ENCODE measurements around the gene SCAF11.

Gene SCAF11

DNA sequence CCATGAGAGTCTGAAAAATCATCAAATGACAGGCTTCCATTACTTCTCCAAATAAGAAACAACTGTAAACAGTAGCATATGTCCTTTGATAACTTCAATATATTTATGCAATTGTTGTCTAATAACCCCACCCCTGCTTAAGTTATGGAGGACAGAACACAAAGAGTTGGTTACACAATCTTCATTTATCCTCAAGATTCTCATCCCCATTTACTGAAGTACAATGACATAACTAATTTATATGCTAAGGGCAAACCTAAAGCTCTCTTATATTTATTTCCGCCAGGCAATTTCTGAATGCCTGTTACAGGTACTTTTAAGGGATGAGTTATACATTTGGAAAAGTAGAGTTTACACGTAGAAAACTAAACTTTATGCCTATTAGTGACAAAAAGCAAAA, 12.3 kb downstream of the SCAF11 start:
- no peaks in the 10 kb centered on the region for H3K79me1 ChIP-seq (ENCODE audit: low read length)
- no peak overlapping the region for H3K18ac ChIP-seq (ENCODE audit: low read length)
- WGBS (ENCODE audit: extremely low coverage, insufficient coverage, insufficient read length) = no CpG with 5 or more reads among the region's 2 CpGs

DNA sequence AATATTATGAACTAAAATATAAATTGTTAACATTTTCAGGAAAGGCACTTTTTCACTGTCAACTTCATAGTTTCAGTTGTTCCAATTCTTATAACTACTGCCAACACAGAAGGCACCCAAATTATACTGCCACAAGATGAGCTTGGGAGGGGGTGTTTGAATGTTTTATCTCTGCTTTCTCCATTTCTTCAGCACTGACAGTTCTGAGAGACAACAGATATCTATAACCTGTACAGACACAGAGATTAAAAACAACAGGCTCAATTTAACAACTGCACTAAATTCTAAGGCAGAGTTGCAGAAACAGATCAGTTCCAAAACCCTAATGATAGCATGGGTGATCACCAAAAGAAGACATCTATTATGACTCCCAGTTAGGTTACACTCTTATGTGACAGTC, 12.8 kb downstream of the SCAF11 start:
- peaks cover 2% of the 10 kb centered on the region for H3K79me2 ChIP-seq (ENCODE audit: control insufficient read depth, insufficient read depth, low read length, poor library complexity)

More for the DNA sequence above, 12.3 kb downstream of the SCAF11 start:
- Histone ChIP-seq H3K23ac (ENCODE audit: low read length) (no peak overlapping the region), H3K79me2 (ENCODE audit: control insufficient read depth, insufficient read depth, low read length, poor library complexity) (peaks cover 2% of the 10 kb centered on the region), H3K4me2 (ENCODE audit: low read length) (no peak overlapping the region), H2BK120ac (ENCODE audit: insufficient read depth, low read length, poor library complexity) (no peak overlapping the region), H3K4ac (ENCODE audit: low read depth, low read length) (no peak overlapping the region), H4K12ac (ENCODE audit: low read depth, low read length) (no peak overlapping the region), H4K91ac (ENCODE audit: low read depth, low read length) (no peak overlapping the region), H3K9me3 (ENCODE audit: insufficient read depth, low read depth, low read length) (no peaks in the 10 kb centered on the region), H2BK12ac (ENCODE audit: low read length) (no peak overlapping the region), H2BK5ac (ENCODE audit: low read depth, low read length, poor library complexity) (no peak overlapping the region), H3K27ac (ENCODE audit: low read depth, low read length) (no peak overlapping the region), H3K36me3 (ENCODE audit: control insufficient read depth in 1 of 2, insufficient read depth in 2 of 2, low read length in 2 of 2) (peaks cover 0 to 1% of the 10 kb centered on the region in 2 experiments), H3K4me3 (ENCODE audit: low read depth, low read length) (no peak overlapping the region), H2AK5ac (ENCODE audit: low read length) (no peak overlapping the region), H3K14ac (ENCODE audit: low read length) (no peak overlapping the region), H2AFZ (ENCODE audit: insufficient read depth, low read length, poor library complexity) (no peak overlapping the region), H3K27me3 (ENCODE audit: insufficient read depth, low read length) (no peaks in the 10 kb centered on the region), H3K4me1 (ENCODE audit: control insufficient read depth in 1 of 2, insufficient read depth in 2 of 2, low read length in 2 of 2) (peaks cover 3 to 8% of the 10 kb centered on the region in 2 experiments), H3K9ac (ENCODE audit: low read length) (no peak overlapping the region), H4K8ac (ENCODE audit: low read depth, low read length) (no peak overlapping the region)
- no peak for DNase-seq

DNA sequence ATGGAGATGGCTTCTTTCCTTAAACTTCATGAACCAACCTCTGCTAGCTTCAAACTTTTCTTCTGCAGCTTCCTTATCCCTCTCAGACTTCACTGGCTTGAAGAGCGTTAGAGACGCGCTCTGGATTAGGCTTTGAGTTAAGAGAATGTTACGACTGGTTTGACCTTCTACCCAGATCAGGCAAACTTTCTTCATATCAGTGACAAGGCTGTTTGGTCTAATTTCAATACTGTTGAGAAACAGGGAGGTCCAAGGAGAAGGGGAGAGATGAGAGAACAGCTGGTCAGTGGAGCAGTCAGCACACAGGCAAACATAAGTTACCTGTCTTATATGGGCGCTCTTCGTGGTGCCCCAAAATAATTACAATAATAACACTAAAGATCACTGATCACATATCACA, 14.9 kb downstream of the SCAF11 start:
- H3K4me3 ChIP-seq (ENCODE audit: low read depth, low read length) = no peak overlapping the region
- no peak overlapping the region for H2BK120ac ChIP-seq (ENCODE audit: insufficient read depth, low read length, poor library complexity)
- H3K14ac ChIP-seq (ENCODE audit: low read length) = no peak overlapping the region
- H2AK5ac ChIP-seq (ENCODE audit: low read length) = no peak overlapping the region
- no peak overlapping the region for H2AFZ ChIP-seq (ENCODE audit: insufficient read depth, low read length, poor library complexity)
- H3K27me3 ChIP-seq (ENCODE audit: insufficient read depth, low read length) = no peaks in the 10 kb centered on the region
- H3K27ac ChIP-seq (ENCODE audit: low read depth, low read length) = no peak overlapping the region
- H4K8ac ChIP-seq (ENCODE audit: low read depth, low read length) = no peak overlapping the region
- H3K4me1 ChIP-seq (ENCODE audit: control insufficient read depth in 1 of 2, insufficient read depth in 2 of 2, low read length in 2 of 2) = peaks cover 3 to 8% of the 10 kb centered on the region in 2 experiments
- H4K91ac ChIP-seq (ENCODE audit: low read depth, low read length) = no peak overlapping the region
- H3K79me2 ChIP-seq (ENCODE audit: control insufficient read depth, insufficient read depth, low read length, poor library complexity) = peaks cover 4% of the 10 kb centered on the region
- WGBS (ENCODE audit: extremely low coverage, insufficient coverage, insufficient read length) = no CpG with 5 or more reads among the region's 6 CpGs
- no peak overlapping the region for H3K4me2 ChIP-seq (ENCODE audit: low read length)
- H2BK5ac ChIP-seq (ENCODE audit: low read depth, low read length, poor library complexity) = no peak overlapping the region
- no peaks in the 10 kb centered on the region for H3K9me3 ChIP-seq (ENCODE audit: insufficient read depth, low read depth, low read length)
- H3K79me1 ChIP-seq (ENCODE audit: low read length) = no peaks in the 10 kb centered on the region
- peaks cover 0 to 3% of the 10 kb centered on the region in 2 experiments for H3K36me3 ChIP-seq (ENCODE audit: control insufficient read depth in 1 of 2, insufficient read depth in 2 of 2, low read length in 2 of 2)
- no peak overlapping the region for H2BK12ac ChIP-seq (ENCODE audit: low read length)
- H3K4ac ChIP-seq (ENCODE audit: low read depth, low read length) = peak overlapping the region; percentile 69
- DNase-seq = no peak
- no peak overlapping the region for H3K9ac ChIP-seq (ENCODE audit: low read length)
- no peak overlapping the region for H4K12ac ChIP-seq (ENCODE audit: low read depth, low read length)
- H3K23ac ChIP-seq (ENCODE audit: low read length) = no peak overlapping the region
- no peak overlapping the region for H3K18ac ChIP-seq (ENCODE audit: low read length)

More for the DNA sequence above, 12.8 kb downstream of the SCAF11 start:
- Histone ChIP-seq H2BK12ac (ENCODE audit: low read length) (no peak overlapping the region), H3K27me3 (ENCODE audit: insufficient read depth, low read length) (no peaks in the 10 kb centered on the region), H3K4ac (ENCODE audit: low read depth, low read length) (no peak overlapping the region), H2AFZ (ENCODE audit: insufficient read depth, low read length, poor library complexity) (no peak overlapping the region), H3K18ac (ENCODE audit: low read length) (no peak overlapping the region), H3K4me1 (ENCODE audit: control insufficient read depth in 1 of 2, insufficient read depth in 2 of 2, low read length in 2 of 2) (peaks cover 3 to 8% of the 10 kb centered on the region in 2 experiments), H3K36me3 (ENCODE audit: control insufficient read depth in 1 of 2, insufficient read depth in 2 of 2, low read length in 2 of 2) (peaks cover 0 to 1% of the 10 kb centered on the region in 2 experiments), H2BK5ac (ENCODE audit: low read depth, low read length, poor library complexity) (no peak overlapping the region), H3K27ac (ENCODE audit: low read depth, low read length) (no peak overlapping the region), H3K4me2 (ENCODE audit: low read length) (no peak overlapping the region), H2BK120ac (ENCODE audit: insufficient read depth, low read length, poor library complexity) (no peak overlapping the region), H3K4me3 (ENCODE audit: low read depth, low read length) (no peak overlapping the region), H3K9ac (ENCODE audit: low read length) (no peak overlapping the region), H3K23ac (ENCODE audit: low read length) (no peak overlapping the region), H3K9me3 (ENCODE audit: insufficient read depth, low read depth, low read length) (no peaks in the 10 kb centered on the region), H4K8ac (ENCODE audit: low read depth, low read length) (no peak overlapping the region), H4K12ac (ENCODE audit: low read depth, low read length) (no peak overlapping the region), H4K91ac (ENCODE audit: low read depth, low read length) (no peak overlapping the region), H3K14ac (ENCODE audit: low read length) (no peak overlapping the region), H2AK5ac (ENCODE audit: low read length) (no peak overlapping the region), H3K79me1 (ENCODE audit: low read length) (no peaks in the 10 kb centered on the region)
- DNase-seq = no peak

DNA sequence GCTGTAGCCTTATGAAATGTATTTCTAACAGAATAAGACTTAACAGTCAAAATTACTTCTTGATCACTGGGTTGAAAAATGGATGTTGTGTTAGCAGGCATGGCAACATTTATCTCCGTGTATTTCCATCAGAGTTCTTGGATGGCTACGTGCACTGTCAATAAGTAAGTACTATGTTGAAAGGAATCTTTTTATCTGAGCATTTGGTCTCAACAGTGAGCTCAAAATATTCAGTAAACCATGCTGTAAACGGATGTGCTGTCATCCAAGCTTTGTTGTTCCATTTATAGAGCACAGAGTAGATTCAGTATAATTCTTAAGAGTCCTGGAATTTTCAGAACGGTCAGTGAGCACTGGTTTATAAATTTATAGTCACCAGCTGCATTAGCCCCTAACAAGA, 15.5 kb downstream of the SCAF11 start:
- Histone ChIP-seq H3K14ac (ENCODE audit: low read length) (no peak overlapping the region), H2BK12ac (ENCODE audit: low read length) (no peak overlapping the region), H3K4ac (ENCODE audit: low read depth, low read length) (peak overlapping the region; percentile 62), H2AK5ac (ENCODE audit: low read length) (no peak overlapping the region), H3K4me1 (ENCODE audit: control insufficient read depth in 1 of 2, insufficient read depth in 2 of 2, low read length in 2 of 2) (peaks cover 3 to 8% of the 10 kb centered on the region in 2 experiments), H2AFZ (ENCODE audit: insufficient read depth, low read length, poor library complexity) (no peak overlapping the region), H3K79me1 (ENCODE audit: low read length) (no peaks in the 10 kb centered on the region), H3K4me2 (ENCODE audit: low read length) (no peak overlapping the region), H3K36me3 (ENCODE audit: control insufficient read depth in 1 of 2, insufficient read depth in 2 of 2, low read length in 2 of 2) (peaks cover 0 to 3% of the 10 kb centered on the region in 2 experiments), H3K27ac (ENCODE audit: low read depth, low read length) (no peak overlapping the region), H4K91ac (ENCODE audit: low read depth, low read length) (no peak overlapping the region), H3K4me3 (ENCODE audit: low read depth, low read length) (no peak overlapping the region), H3K9me3 (ENCODE audit: insufficient read depth, low read depth, low read length) (no peaks in the 10 kb centered on the region), H3K18ac (ENCODE audit: low read length) (no peak overlapping the region), H3K27me3 (ENCODE audit: insufficient read depth, low read length) (no peaks in the 10 kb centered on the region), H3K23ac (ENCODE audit: low read length) (no peak overlapping the region), H3K9ac (ENCODE audit: low read length) (no peak overlapping the region), H3K79me2 (ENCODE audit: control insufficient read depth, insufficient read depth, low read length, poor library complexity) (peaks cover 4% of the 10 kb centered on the region), H2BK5ac (ENCODE audit: low read depth, low read length, poor library complexity) (no peak overlapping the region), H4K8ac (ENCODE audit: low read depth, low read length) (no peak overlapping the region), H4K12ac (ENCODE audit: low read depth, low read length) (no peak overlapping the region), H2BK120ac (ENCODE audit: insufficient read depth, low read length, poor library complexity) (no peak overlapping the region)
- peak in 1 of 2 donors; percentile 63 for DNase-seq
- WGBS (ENCODE audit: extremely low coverage, insufficient coverage, insufficient read length) = no CpG with 5 or more reads among the region's 4 CpGs

Measured in trophoblast cell (in vitro differentiated cells and primary cell).